C4-2B (cell line): ENCODE data around the gene ZDHHC8.

Source experiments
- CTCF ChIP-seq: fragments of 450-650 bp; conservative IDR thresholded peaks from 2 replicates; pipeline ENCODE4 v1.5.1; 2017; ENCODE audit warnings: mild to moderate bottlenecking
- ZFX ChIP-seq: fragments of 450-650 bp; IDR thresholded peaks from 2 replicates; pipeline ENCODE4 v1.6.1; 2017

- TF ChIP-seq CTCF = no peak
- TF ChIP-seq ZFX = no peak
Observed at GRCh38 chr22:20141186-20142077, 9.8 kb downstream of the ZDHHC8 start.
